Measurements from ENCODE around the gene ADAP2.

ADAP2 gene

GRCh38 chr17:30956764-30957374 lies 35.1 kb downstream of the ADAP2 start:
- Histone ChIP-seq H3F3A (ENCODE audit: insufficient read depth, low read length) (no peaks in the 10 kb centered on the region), H3K36me3 (replicated peaks; ENCODE audit: insufficient read depth, low read length) (no peaks in the 10 kb centered on the region), H3K9me2 (replicated peaks; ENCODE audit: insufficient read depth, low read length) (no peaks in the 10 kb centered on the region), H3K27ac (ENCODE audit: low read length) (no peak overlapping the region), H3K9ac (ENCODE audit: low read length) (no peak overlapping the region), H2AFZ (ENCODE audit: low read length) (no peak overlapping the region), H3K27me3 (replicated peaks; ENCODE audit: insufficient read depth, low read length) (0 out of 2 replicates have a peak, but pooled peaks cover 10% of the 10 kb centered on the region), H3K4me2 (ENCODE audit: low read depth, low read length) (no peak overlapping the region), H3K4me1 (ENCODE audit: low read length) (peaks cover 10% of the 10 kb centered on the region), H3K4me3 (ENCODE audit: low read length) (no peak overlapping the region), H3K79me2 (ENCODE audit: low read length) (no peaks in the 10 kb centered on the region), H3K9me3 (replicated peaks; ENCODE audit: insufficient read depth, low read length) (no peaks in the 10 kb centered on the region), H4K20me1 (ENCODE audit: insufficient read depth, low read length) (no peaks in the 10 kb centered on the region)
- TF ChIP-seq EZH2phosphoT487 (IDR thresholded peaks at IDR 0.05; ENCODE audit: low read length) (no peak), EZH2 (optimal IDR thresholded peaks at IDR 0.05; ENCODE audit: low read depth, low read length) (no peak)
- TF ChIP-seq, protein P1, sequence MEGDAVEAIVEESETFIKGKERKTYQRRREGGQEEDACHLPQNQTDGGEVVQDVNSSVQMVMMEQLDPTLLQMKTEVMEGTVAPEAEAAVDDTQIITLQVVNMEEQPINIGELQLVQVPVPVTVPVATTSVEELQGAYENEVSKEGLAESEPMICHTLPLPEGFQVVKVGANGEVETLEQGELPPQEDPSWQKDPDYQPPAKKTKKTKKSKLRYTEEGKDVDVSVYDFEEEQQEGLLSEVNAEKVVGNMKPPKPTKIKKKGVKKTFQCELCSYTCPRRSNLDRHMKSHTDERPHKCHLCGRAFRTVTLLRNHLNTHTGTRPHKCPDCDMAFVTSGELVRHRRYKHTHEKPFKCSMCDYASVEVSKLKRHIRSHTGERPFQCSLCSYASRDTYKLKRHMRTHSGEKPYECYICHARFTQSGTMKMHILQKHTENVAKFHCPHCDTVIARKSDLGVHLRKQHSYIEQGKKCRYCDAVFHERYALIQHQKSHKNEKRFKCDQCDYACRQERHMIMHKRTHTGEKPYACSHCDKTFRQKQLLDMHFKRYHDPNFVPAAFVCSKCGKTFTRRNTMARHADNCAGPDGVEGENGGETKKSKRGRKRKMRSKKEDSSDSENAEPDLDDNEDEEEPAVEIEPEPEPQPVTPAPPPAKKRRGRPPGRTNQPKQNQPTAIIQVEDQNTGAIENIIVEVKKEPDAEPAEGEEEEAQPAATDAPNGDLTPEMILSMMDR (IDR thresholded peaks at IDR 0.05; ENCODE audit: low read length): no peak
- DNase-seq: no peak

DNA sequence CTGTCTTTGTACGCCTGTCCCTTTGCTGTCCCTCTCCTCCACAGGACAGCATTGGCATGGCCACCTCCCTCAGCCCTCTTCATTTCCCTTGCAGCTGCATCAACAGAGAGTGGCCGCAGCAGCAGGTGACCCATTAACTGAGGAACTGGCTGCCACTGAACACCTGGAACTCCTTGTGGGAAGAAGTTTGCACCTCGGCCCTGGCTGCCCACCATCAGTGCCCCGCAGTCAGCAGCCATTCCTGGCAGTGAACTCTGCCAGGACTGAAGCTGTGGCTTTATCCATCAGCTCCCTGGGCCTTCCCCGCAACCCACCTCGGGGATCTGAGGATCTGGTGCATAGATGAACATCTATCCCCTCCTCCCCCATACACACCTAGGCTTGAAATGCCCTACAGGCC lies 36.0 kb downstream of the ADAP2 start:
- H2AFZ ChIP-seq (ENCODE audit: low read length): no peak overlapping the region
- H3K9ac ChIP-seq (ENCODE audit: low read length): no peak overlapping the region
- H3K9me3 ChIP-seq (replicated peaks; ENCODE audit: insufficient read depth, low read length): no peaks in the 10 kb centered on the region
- H3K27ac ChIP-seq (ENCODE audit: low read length): no peak overlapping the region
- H3K4me1 ChIP-seq (ENCODE audit: low read length): peaks cover 10% of the 10 kb centered on the region
- H4K20me1 ChIP-seq (ENCODE audit: insufficient read depth, low read length): no peaks in the 10 kb centered on the region
- H3K79me2 ChIP-seq (ENCODE audit: low read length): no peaks in the 10 kb centered on the region
- H3F3A ChIP-seq (ENCODE audit: insufficient read depth, low read length): no peaks in the 10 kb centered on the region
- H3K27me3 ChIP-seq (replicated peaks; ENCODE audit: insufficient read depth, low read length): 0 out of 2 replicates have a peak, but pooled peaks cover 10% of the 10 kb centered on the region
- H3K4me2 ChIP-seq (ENCODE audit: low read depth, low read length): no peak overlapping the region
- TF ChIP-seq EZH2 (optimal IDR thresholded peaks at IDR 0.05; ENCODE audit: low read depth, low read length) (no peak), EZH2phosphoT487 (IDR thresholded peaks at IDR 0.05; ENCODE audit: low read length) (no peak)
- TF ChIP-seq, protein P1 (IDR thresholded peaks at IDR 0.05; ENCODE audit: low read length): no peak
- H3K36me3 ChIP-seq (replicated peaks; ENCODE audit: insufficient read depth, low read length): no peaks in the 10 kb centered on the region
- no peak for DNase-seq
- no peak overlapping the region for H3K4me3 ChIP-seq (ENCODE audit: low read length)
- H3K9me2 ChIP-seq (replicated peaks; ENCODE audit: insufficient read depth, low read length): no peaks in the 10 kb centered on the region

GRCh38 chr17:30958187-30958586 lies 36.4 kb downstream of the ADAP2 start:
- Histone ChIP-seq H3K27me3 (replicated peaks; ENCODE audit: insufficient read depth, low read length) (0 out of 2 replicates have a peak, but pooled peaks cover 10% of the 10 kb centered on the region), H3F3A (ENCODE audit: insufficient read depth, low read length) (no peaks in the 10 kb centered on the region), H3K9ac (ENCODE audit: low read length) (no peak overlapping the region), H3K9me3 (replicated peaks; ENCODE audit: insufficient read depth, low read length) (no peaks in the 10 kb centered on the region), H3K4me2 (ENCODE audit: low read depth, low read length) (no peak overlapping the region), H2AFZ (ENCODE audit: low read length) (no peak overlapping the region), H3K4me3 (ENCODE audit: low read length) (no peak overlapping the region), H3K36me3 (replicated peaks; ENCODE audit: insufficient read depth, low read length) (no peaks in the 10 kb centered on the region), H3K27ac (ENCODE audit: low read length) (no peak overlapping the region), H3K4me1 (ENCODE audit: low read length) (peaks cover 10% of the 10 kb centered on the region), H4K20me1 (ENCODE audit: insufficient read depth, low read length) (no peaks in the 10 kb centered on the region), H3K79me2 (ENCODE audit: low read length) (no peaks in the 10 kb centered on the region), H3K9me2 (replicated peaks; ENCODE audit: insufficient read depth, low read length) (no peaks in the 10 kb centered on the region)
- TF ChIP-seq EZH2 (optimal IDR thresholded peaks at IDR 0.05; ENCODE audit: low read depth, low read length): no peak
- TF ChIP-seq, protein P1 (IDR thresholded peaks at IDR 0.05; ENCODE audit: low read length): no peak
- TF ChIP-seq EZH2phosphoT487 (IDR thresholded peaks at IDR 0.05; ENCODE audit: low read length): no peak
- no peak for DNase-seq

Data from MM.1S (cell line).